ENCODE results near the gene FREM2. TPM values are rescaled to one million over a fixed set of nuclear protein-coding genes. Genes with fewer than 3 reads are reported as not detected.

Gene FREM2
- total RNA-seq, 3 donors from 2014 or later, result 0.03 TPM

GRCh38 chr13:38702669-38703068, 15.8 kb downstream of the FREM2 start:
- DNase-seq (no peak), ATAC-seq (no peak)
- Mint-ChIP-seq H3K36me3 (ENCODE audit: insufficient read depth) (no peaks in the 10 kb centered on the region), H3K4me1 (ENCODE audit: low read depth) (no peaks in the 10 kb centered on the region), H3K4me3 (no peak overlapping the region), H3K27me3 (ENCODE audit: low read depth) (no peaks in the 10 kb centered on the region), H3K9me3 (no peaks in the 10 kb centered on the region)

- no peak for ATAC-seq
- no peaks in the 10 kb centered on the region for H3K27me3 Mint-ChIP-seq (ENCODE audit: low read depth)
- no peaks in the 10 kb centered on the region for H3K4me1 Mint-ChIP-seq (ENCODE audit: low read depth)
These were observed 16.4 kb downstream of the FREM2 start for GRCh38 chr13:38703255-38703654.

GRCh38 chr13:38705365-38705764, 18.5 kb downstream of the FREM2 start:
- Mint-ChIP-seq H3K36me3 (ENCODE audit: insufficient read depth) (no peaks in the 10 kb centered on the region), H3K4me1 (ENCODE audit: low read depth) (no peaks in the 10 kb centered on the region), H3K27me3 (ENCODE audit: low read depth) (no peaks in the 10 kb centered on the region), H3K4me3 (no peak overlapping the region), H3K9me3 (no peaks in the 10 kb centered on the region)
- no peak for DNase-seq
- no peak for ATAC-seq

More at GRCh38 chr13:38703255-38703654, 16.4 kb downstream of the FREM2 start:
- DNase-seq, result no peak
- H3K4me3 Mint-ChIP-seq, result no peak overlapping the region
- no peaks in the 10 kb centered on the region for H3K9me3 Mint-ChIP-seq
- no peaks in the 10 kb centered on the region for H3K36me3 Mint-ChIP-seq (ENCODE audit: insufficient read depth)

GRCh38 chr13:38707460-38707859, 20.6 kb downstream of the FREM2 start:
- Mint-ChIP-seq H3K27me3 (ENCODE audit: low read depth) (no peaks in the 10 kb centered on the region), H3K9me3 (no peaks in the 10 kb centered on the region), H3K36me3 (ENCODE audit: insufficient read depth) (no peaks in the 10 kb centered on the region), H3K4me3 (no peak overlapping the region), H3K4me1 (ENCODE audit: low read depth) (no peaks in the 10 kb centered on the region)
- ATAC-seq (no peak), DNase-seq (no peak)

GRCh38 chr13:38713046-38713445, 26.2 kb downstream of the FREM2 start:
- Mint-ChIP-seq H3K9me3 (no peaks in the 10 kb centered on the region), H3K4me1 (ENCODE audit: low read depth) (no peaks in the 10 kb centered on the region)

GRCh38 chr13:38718374-38718773, 31.5 kb downstream of the FREM2 start:
- no peaks in the 10 kb centered on the region for H3K27me3 Mint-ChIP-seq (ENCODE audit: low read depth)
- ATAC-seq (no peak), DNase-seq (no peak)
- no peak overlapping the region for H3K4me3 Mint-ChIP-seq
- no peaks in the 10 kb centered on the region for H3K36me3 Mint-ChIP-seq (ENCODE audit: insufficient read depth)
- no peaks in the 10 kb centered on the region for H3K9me3 Mint-ChIP-seq
- no peaks in the 10 kb centered on the region for H3K4me1 Mint-ChIP-seq (ENCODE audit: low read depth)

More at GRCh38 chr13:38713046-38713445, 26.2 kb downstream of the FREM2 start:
- no peak overlapping the region for H3K4me3 Mint-ChIP-seq
- no peaks in the 10 kb centered on the region for H3K36me3 Mint-ChIP-seq (ENCODE audit: insufficient read depth)
- ATAC-seq (no peak), DNase-seq (no peak)
- H3K27me3 Mint-ChIP-seq (ENCODE audit: low read depth), result no peaks in the 10 kb centered on the region

- Mint-ChIP-seq H3K36me3 (ENCODE audit: insufficient read depth) (no peaks in the 10 kb centered on the region), H3K9me3 (no peaks in the 10 kb centered on the region), H3K4me1 (ENCODE audit: low read depth) (no peaks in the 10 kb centered on the region), H3K4me3 (no peak overlapping the region), H3K27me3 (ENCODE audit: low read depth) (no peaks in the 10 kb centered on the region)
- ATAC-seq, result no peak
- DNase-seq, result no peak
These were observed 43.5 kb downstream of the FREM2 start for GRCh38 chr13:38730332-38730731.

GRCh38 chr13:38733146-38733545, 46.3 kb downstream of the FREM2 start:
- DNase-seq, result no peak
- no peaks in the 10 kb centered on the region for H3K9me3 Mint-ChIP-seq
- H3K4me3 Mint-ChIP-seq, result no peak overlapping the region
- H3K27me3 Mint-ChIP-seq (ENCODE audit: low read depth), result no peaks in the 10 kb centered on the region
- H3K36me3 Mint-ChIP-seq (ENCODE audit: insufficient read depth), result no peaks in the 10 kb centered on the region
- no peaks in the 10 kb centered on the region for H3K4me1 Mint-ChIP-seq (ENCODE audit: low read depth)
- ATAC-seq, result no peak

GRCh38 chr13:38735665-38736440, 49.0 kb downstream of the FREM2 start:
- Mint-ChIP-seq H3K4me1 (ENCODE audit: low read depth) (no peaks in the 10 kb centered on the region), H3K4me3 (no peak overlapping the region), H3K36me3 (ENCODE audit: insufficient read depth) (no peaks in the 10 kb centered on the region), H3K27me3 (ENCODE audit: low read depth) (peaks cover 3% of the 10 kb centered on the region), H3K9me3 (no peaks in the 10 kb centered on the region)
- ATAC-seq (no peak), DNase-seq (no peak)

GRCh38 chr13:38743466-38743865, 56.6 kb downstream of the FREM2 start:
- DNase-seq (no peak), ATAC-seq (no peak)
- Mint-ChIP-seq H3K36me3 (ENCODE audit: insufficient read depth) (no peaks in the 10 kb centered on the region), H3K4me3 (no peak overlapping the region), H3K27me3 (ENCODE audit: low read depth) (peaks cover 5% of the 10 kb centered on the region), H3K4me1 (ENCODE audit: low read depth) (no peaks in the 10 kb centered on the region), H3K9me3 (no peaks in the 10 kb centered on the region)

- no peak overlapping the region for H3K4me3 Mint-ChIP-seq
- no peak for DNase-seq
- ATAC-seq, result no peak
- no peaks in the 10 kb centered on the region for H3K36me3 Mint-ChIP-seq (ENCODE audit: insufficient read depth)
- H3K4me1 Mint-ChIP-seq (ENCODE audit: low read depth), result no peaks in the 10 kb centered on the region
- no peaks in the 10 kb centered on the region for H3K9me3 Mint-ChIP-seq
- H3K27me3 Mint-ChIP-seq (ENCODE audit: low read depth), result peaks cover 9% of the 10 kb centered on the region
These were observed 65.8 kb downstream of the FREM2 start for GRCh38 chr13:38752686-38753085.

GRCh38 chr13:38753878-38754277, 67.0 kb downstream of the FREM2 start:
- no peak for DNase-seq
- Mint-ChIP-seq H3K4me3 (no peak overlapping the region), H3K4me1 (ENCODE audit: low read depth) (no peaks in the 10 kb centered on the region), H3K36me3 (ENCODE audit: insufficient read depth) (no peaks in the 10 kb centered on the region), H3K27me3 (ENCODE audit: low read depth) (peaks cover 16% of the 10 kb centered on the region), H3K9me3 (no peaks in the 10 kb centered on the region)
- no peak for ATAC-seq

GRCh38 chr13:38755793-38756192, 68.9 kb downstream of the FREM2 start:
- no peaks in the 10 kb centered on the region for H3K9me3 Mint-ChIP-seq
- no peaks in the 10 kb centered on the region for H3K36me3 Mint-ChIP-seq (ENCODE audit: insufficient read depth)
- H3K27me3 Mint-ChIP-seq (ENCODE audit: low read depth), result peaks cover 16% of the 10 kb centered on the region
- ATAC-seq (no peak), DNase-seq (no peak)
- no peak overlapping the region for H3K4me3 Mint-ChIP-seq
- H3K4me1 Mint-ChIP-seq (ENCODE audit: low read depth), result no peaks in the 10 kb centered on the region

GRCh38 chr13:38758277-38758676, 71.4 kb downstream of the FREM2 start:
- Mint-ChIP-seq H3K4me3 (no peak overlapping the region), H3K9me3 (no peaks in the 10 kb centered on the region)
- ATAC-seq, result no peak

GRCh38 chr13:38759390-38759789, 72.5 kb downstream of the FREM2 start:
- Mint-ChIP-seq H3K36me3 (ENCODE audit: insufficient read depth) (no peaks in the 10 kb centered on the region), H3K9me3 (no peaks in the 10 kb centered on the region), H3K4me3 (no peak overlapping the region), H3K4me1 (ENCODE audit: low read depth) (no peaks in the 10 kb centered on the region), H3K27me3 (ENCODE audit: low read depth) (peaks cover 16% of the 10 kb centered on the region)
- ATAC-seq, result no peak
- DNase-seq, result no peak

More at GRCh38 chr13:38758277-38758676, 71.4 kb downstream of the FREM2 start:
- H3K36me3 Mint-ChIP-seq (ENCODE audit: insufficient read depth), result no peaks in the 10 kb centered on the region
- H3K4me1 Mint-ChIP-seq (ENCODE audit: low read depth), result no peaks in the 10 kb centered on the region
- no peak for DNase-seq
- peaks cover 16% of the 10 kb centered on the region for H3K27me3 Mint-ChIP-seq (ENCODE audit: low read depth)

All from activated T-cell treated with anti-CD3 and anti-CD28 coated beads, Interleukin-2, amount 50 U/mL, for 4 hours (primary cell).